Suppressor macrophage treated with lipopolysaccharide for 1 hour (primary cell): ENCODE measurements around the gene MYB.

Source experiments
- DNase-seq, 3 donors: peaks; one replicate each; pipeline ENCODE4 v3.0.0-alpha.2; 2020 to 2022

The MYB gene

GRCh38 chr6:135191508-135192255 is 10.6 kb downstream of the MYB start:
- DNase-seq: peak; percentile 48 to 73 (median 67)

GRCh38 chr6:135192256-135193174 is 11.4 kb downstream of the MYB start:
- no peak for DNase-seq

- DNase-seq: no peak
Observed at GRCh38 chr6:135193221-135193620, 12.1 kb downstream of the MYB start.

DNA sequence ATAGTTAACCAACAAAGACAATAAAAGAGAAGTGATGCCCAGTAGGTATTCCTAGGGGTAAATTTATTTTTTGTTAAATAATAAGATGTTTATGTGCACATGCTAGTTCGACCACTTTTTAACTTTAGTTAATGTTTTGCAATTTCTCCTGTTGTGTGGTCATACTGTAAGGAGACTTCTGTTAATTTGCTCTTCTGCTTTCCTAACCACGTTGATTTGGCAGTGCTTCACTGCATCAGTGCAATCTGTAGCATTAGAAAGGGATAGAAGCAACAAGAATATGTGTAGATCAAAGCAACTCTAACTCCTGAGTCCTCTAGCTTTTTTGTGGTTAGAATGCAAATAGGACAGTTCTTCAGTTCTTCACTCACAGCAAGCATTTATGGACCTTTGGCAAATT is 13.9 kb downstream of the MYB start:
- peak in 1 of 3 donors; percentile 55 for DNase-seq

DNA sequence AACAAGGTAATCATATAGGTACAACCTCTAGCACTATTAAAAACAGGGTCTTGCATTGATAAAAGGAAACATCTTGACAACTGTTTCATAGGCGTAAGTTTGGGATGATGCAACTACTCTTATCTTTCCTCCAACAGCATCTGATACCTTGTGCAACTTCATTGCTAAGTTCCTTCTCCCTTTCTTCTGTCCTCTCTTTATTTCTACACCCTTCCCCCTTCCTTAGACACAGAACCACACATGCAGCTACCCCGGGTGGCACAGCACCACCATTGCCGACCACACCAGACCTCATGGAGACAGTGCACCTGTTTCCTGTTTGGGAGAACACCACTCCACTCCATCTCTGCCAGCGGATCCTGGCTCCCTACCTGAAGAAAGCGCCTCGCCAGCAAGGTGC is 14.4 kb downstream of the MYB start:
- DNase-seq: no peak

DNA sequence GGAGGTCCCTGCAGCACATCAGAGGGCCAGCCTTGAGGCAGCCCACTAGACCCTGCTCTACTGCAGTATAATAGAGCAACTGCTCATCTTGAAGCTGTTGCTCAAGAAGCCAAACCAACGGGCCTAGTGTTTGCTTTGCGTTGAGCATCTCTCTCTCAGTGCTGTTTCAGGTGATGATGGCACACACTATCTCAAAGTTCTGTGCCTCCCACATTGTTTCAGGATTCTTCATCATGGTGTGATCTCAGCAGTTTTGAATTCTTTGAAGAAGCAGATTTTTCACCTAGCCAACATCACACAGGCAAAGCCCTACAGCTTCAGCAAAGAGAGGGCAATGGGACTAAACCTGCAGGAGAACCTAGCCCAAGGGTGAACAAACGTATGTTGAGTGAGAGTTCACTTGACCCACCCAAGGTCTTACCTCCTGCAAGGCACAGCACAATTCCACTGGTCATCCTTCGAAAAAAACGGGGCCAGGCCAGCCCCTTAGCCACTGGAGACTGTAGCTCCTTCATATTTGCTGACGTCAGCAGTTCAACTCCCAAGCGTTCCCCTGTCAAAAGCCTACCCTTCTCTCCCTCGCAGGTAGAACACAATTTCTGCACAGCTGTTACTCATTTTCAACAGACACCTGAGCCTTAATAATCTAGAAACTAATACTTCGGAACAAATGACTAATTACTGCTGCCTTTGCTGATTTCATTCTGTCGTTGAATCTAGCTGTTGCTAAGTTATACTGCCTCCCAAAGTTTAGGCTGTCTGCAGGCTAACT is 15.8 kb downstream of the MYB start:
- no peak for DNase-seq

- no peak for DNase-seq
Observed at GRCh38 chr6:135202836-135203235, 21.7 kb downstream of the MYB start.

GRCh38 chr6:135204951-135205350 is 23.8 kb downstream of the MYB start:
- DNase-seq: peak in 1 of 3 donors; percentile 29

DNA sequence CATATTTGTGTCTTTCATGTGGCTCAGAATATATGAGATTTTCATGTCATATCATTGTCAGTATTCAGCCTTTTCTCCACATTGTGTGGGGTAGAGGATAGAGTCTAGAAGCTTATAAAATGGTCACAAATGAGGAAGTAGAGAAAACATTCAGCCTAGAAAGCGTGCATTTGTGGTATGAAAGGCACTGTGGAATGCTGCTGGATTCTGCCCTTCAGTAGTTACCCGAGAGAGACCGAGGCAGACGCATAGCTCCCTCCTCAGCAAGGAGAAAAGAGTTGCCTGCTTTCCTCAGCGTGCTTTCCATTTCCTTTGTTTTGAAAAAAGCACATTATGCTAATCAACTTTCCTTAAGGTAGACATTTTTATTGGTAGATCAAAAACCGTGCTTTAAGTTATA is 28.7 kb downstream of the MYB start:
- DNase-seq: peak; percentile 51 to 70 (median 55)

DNA sequence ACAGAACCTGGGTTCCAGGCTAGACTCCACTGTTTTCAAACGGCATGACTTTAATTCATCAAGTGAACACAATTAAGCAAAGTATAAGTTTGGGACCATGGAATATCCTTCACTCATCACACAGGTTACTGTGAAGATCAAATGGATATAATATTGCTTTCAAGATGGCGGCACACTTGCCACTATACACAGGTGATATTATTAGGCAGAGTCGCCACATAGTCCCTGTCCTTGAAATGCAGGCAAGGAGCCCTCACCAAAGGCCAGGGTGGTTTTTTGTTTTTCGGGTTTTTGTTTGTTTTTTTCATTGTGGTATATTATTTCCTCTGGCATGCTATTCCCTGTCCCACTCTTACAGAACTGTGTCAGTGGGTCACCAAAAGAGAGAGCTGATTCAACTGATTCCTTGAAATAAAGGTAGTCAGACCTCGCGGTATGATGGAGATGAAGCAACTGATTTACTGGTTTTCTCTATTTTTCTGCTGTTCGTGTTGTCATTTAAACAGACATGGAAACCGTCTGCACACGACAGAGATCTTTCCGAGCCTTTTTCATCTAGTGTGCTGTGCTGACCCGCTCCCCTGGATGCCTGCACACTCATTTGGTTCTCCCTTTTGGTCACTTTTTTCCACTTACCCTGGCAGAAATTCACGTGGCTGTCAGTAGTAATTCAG is 29.7 kb downstream of the MYB start:
- DNase-seq: no peak

DNA sequence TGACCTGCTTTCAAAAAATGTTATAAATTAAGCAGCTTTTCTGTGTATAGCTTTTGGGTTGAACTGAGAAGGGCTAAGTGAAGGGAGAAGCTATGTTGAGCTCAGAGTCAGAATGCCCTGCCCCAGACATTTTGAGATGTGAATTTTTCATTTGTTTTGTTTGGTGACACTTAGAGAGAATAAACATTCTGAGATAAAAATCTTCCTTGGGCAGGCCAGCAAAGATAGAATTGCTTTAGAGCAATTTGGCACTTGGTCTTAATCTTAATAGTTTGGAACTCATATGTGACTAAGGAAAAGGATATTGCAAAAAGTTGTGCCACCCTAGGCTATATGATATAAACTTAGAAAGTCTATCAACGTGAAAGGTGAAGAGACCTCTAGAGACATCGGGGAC is 30.2 kb downstream of the MYB start:
- no peak for DNase-seq

DNA sequence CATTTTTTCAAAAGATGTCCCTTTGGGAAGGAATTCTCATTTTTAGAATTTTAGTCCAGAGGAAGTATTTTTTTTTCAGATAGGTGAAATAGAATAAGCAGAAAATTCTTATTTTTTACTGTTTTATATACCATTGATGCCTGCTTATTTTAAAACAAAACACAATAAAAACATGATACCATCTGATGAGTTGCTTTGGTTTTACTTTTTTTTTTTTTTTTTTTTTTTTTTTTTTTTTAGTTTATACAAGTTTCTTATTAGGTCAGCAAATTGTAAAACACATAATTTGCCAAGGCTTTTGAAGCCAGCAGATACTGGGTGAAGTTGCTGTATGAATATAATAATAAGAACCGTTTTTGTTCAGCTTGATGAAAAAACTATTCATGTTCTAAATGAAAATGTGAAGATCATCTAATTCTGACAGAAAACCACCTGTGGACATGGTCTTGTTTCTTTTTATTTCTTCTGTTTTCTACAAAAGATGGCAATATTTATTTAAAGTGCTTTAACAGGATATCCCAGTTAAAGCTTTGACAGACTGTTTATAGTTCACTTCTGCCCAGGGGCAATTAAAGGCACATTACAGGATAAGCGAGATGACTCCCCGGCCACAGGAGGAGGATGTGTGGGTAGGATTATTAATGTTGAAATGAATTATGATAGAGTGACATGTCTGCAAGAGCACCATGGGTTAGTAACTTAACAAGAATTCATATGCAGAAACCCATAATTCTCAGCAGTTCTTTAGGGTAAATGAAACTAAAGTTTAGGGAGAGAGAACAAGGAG is 31.1 kb downstream of the MYB start:
- DNase-seq: no peak

GRCh38 chr6:135212935-135213334 is 31.8 kb downstream of the MYB start:
- no peak for DNase-seq

DNA sequence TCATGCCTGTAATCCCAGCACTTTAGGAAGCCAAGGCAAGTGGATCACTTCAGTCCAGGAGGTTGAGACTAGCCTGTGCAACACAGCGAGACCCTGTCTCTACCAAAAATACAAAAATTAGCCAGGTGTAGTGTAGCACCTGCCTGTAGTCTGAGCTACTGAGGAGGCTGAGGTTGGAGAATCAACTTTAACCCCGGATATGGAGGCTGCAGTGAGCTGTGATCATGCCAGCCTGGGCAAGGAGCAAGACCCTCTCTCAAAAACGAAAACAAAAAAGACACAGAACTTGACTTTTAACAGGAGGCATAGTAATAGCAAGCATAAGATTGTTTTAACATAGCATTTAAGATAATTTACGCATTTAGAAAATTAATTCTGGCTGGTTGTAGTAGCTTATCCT is 32.5 kb downstream of the MYB start:
- DNase-seq: no peak

DNA sequence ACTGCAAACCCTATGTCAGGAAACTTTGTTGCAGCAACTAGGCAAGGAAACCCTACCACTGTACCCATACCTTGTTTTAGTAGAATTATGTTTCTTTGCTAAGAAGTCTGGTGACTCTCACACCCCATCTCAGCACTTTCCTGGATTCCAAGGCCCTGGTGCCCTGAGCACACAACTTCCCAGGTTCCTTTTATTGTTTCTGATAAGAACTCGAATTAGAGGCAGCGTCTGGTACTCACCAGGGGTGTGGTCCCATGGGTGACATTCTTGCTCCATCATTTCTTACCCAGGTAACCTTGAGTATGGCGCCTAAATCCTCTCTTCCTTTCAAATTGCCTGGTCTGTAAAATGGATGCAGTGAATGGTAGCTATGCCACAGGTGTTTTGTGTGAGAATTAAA is 34.1 kb downstream of the MYB start:
- no peak for DNase-seq

DNA sequence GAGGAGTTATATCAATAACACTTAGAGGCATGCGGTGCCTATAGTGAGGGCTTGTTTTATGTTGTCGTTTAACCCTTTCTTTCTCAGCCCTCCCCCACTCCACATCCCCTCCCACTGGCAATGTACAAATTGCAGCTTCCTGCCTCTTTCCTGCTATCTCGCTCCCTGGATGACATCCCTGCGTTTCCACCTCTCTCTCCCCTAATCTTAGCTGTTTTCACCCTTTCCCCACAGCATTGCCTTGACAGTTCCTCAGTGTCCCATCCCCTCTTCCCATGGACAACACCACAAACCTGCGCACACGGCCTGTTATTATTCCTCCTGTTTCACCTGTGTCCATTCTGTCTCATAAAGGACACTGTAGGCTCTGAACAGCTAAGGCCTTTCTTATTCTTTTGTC is 34.5 kb downstream of the MYB start:
- DNase-seq: no peak

DNA sequence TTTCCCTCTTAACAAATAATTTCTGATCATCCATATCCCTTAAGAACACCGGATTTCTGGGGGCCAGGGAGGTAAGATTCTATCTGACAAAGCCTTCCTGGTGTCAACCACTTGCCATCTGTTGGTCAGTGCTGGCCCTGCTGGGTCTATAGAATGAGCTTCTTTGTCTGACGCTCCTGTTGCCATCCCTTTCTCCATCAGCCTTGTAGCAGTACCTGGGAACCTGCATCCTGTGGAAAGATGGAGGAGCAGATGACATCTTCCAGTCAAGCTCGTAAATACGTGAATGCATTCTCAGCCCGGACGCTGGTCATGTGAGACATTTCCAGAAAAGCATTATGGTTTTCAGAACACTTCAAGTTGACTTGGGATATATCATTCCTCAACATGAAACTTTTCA is 36.6 kb downstream of the MYB start:
- no peak for DNase-seq

GRCh38 chr6:135219346-135219745 is 38.2 kb downstream of the MYB start:
- no peak for DNase-seq

DNA sequence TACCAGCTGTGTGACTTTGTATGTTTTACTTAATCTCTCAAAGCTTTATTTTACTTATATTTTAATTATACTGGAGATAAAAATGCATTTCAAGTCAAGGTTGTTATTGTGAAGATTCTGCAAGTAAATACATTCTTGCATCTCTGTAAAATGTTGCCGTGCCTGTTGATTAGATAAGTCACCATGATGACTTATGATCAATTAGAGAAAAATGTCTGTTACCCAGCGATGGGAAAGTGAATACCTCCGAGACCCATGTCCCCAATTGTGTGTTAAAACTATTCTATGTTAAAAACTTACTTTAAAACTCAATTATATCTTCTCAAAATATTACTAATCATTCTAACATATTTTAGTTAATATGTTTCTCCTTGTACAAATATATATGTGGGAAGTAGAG is 39.9 kb downstream of the MYB start:
- DNase-seq: no peak

GRCh38 chr6:135221505-135221904 is 40.4 kb downstream of the MYB start:
- no peak for DNase-seq

DNA sequence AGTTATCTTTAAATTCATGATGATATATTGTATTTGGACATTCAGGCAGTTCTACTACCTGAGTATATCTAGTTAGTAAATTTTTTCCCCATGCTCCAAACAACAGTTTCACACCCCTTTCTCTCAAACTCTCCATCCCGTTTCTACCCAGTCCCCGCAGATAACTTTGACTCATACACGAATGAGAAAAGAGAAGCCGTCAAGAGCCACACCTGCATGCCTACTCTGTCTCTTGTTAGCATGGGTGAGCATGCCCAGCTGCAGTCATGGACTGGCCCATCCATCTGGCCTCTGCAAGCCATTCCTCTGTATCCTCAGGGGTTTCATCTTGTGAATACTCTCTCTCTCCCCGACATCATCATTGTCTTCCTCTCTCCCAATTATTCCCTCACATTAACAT is 41.5 kb downstream of the MYB start:
- DNase-seq: no peak

- no peak for DNase-seq
Observed at GRCh38 chr6:135224037-135224647, 43.0 kb downstream of the MYB start.
